ENCODE measurements around the gene COL10A1.
"Not testable (repeated sequence)": the region's sequence is repeated elsewhere in the genome, so short reads cannot be mapped to it uniquely, and the experiment has no call there.

COL10A1 gene

GRCh38 chr6:116118608-116119007 lies 7.3 kb downstream of the COL10A1 start:
- no peak for DNase-seq

DNA sequence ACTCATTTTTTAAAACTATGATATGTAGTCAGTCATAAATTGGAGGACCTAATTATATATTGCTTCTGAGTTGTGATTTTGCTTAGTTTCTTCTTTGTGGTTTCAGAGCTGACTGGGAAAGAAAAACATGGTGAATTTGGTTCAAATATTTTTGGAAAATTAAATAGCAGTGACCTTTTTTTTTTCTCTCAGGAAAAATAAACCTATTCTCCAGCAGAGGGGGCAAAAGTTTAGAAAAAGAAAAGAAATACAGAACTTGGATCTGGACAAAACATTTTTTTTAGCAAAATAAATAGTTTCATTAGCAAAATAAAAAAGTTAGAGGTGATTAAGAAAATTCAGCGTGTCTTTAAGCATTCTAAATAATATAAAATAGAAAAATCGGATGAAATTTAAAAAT lies 10.2 kb downstream of the COL10A1 start:
- no peak for DNase-seq

GRCh38 chr6:116113386-116113785 lies 12.5 kb downstream of the COL10A1 start:
- no peak for DNase-seq

- DNase-seq: no peak
Observed at GRCh38 chr6:116111552-116112528, 14.1 kb downstream of the COL10A1 start.

- DNase-seq: no peak
Observed at GRCh38 chr6:116108836-116109235, 17.1 kb downstream of the COL10A1 start.

- DNase-seq: no peak
Observed at GRCh38 chr6:116106146-116106545, 19.8 kb downstream of the COL10A1 start.

DNA sequence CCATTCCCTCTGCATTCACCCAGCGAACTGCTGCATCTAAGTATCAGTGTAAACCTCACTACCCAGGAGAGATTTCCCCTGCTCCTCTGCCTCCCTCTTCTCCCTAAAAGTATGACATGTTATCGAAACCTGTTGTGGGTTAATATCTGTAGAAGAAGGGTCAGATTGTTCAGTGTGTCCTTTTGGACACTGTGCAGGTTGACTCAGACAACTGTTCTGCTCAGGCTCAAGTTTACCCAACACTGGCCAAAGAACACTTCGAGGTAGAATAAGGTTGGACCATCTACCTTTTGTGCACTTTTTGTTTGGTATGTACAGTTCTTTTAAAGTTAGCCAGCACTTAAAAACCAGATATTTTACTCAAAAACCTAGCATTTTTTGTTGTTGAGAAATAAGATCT lies 20.7 kb downstream of the COL10A1 start:
- DNase-seq: no peak

DNA sequence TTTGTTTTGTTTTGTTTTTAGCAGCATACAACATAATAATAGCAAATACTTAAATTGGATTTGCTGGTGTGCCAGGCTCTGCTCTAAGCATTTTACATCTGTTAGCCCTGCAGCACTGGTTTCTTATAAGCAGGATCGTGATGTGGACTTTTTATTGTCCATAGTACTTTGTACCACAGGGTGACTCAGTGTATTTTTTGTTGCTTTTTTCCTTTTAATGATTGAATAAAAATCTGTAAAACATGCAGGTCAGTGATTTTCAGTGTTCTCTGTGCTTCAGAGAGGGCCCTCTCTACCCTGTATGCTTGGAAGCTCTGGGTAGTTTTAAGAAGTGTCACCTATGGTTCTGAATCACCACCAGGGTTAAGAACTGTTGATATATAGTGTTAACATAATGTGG lies 21.3 kb downstream of the COL10A1 start:
- DNase-seq: no peak

DNA sequence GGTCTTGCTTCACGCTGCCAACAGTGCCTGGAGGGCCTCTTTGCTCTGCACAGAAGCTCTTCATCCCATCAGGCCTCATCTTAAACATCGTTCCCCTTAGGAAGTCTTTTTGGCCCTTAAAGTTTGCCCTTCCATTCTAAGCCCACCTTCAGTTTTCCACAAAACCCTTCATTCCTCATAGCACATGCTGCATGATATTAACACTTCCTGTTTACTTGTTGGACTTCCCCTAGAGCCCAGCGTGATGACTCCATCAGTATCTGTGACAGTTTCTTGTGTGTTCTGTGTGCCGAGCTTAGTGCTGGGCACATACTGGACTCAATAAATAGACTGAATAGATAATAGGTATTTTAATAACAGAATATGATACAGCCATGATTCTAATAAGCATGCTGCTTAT lies 23.1 kb downstream of the COL10A1 start:
- no peak for DNase-seq

- no peak for DNase-seq
Observed at GRCh38 chr6:116101790-116102189, 24.1 kb downstream of the COL10A1 start.

GRCh38 chr6:116101302-116101718 lies 24.6 kb downstream of the COL10A1 start:
- no peak for DNase-seq

DNA sequence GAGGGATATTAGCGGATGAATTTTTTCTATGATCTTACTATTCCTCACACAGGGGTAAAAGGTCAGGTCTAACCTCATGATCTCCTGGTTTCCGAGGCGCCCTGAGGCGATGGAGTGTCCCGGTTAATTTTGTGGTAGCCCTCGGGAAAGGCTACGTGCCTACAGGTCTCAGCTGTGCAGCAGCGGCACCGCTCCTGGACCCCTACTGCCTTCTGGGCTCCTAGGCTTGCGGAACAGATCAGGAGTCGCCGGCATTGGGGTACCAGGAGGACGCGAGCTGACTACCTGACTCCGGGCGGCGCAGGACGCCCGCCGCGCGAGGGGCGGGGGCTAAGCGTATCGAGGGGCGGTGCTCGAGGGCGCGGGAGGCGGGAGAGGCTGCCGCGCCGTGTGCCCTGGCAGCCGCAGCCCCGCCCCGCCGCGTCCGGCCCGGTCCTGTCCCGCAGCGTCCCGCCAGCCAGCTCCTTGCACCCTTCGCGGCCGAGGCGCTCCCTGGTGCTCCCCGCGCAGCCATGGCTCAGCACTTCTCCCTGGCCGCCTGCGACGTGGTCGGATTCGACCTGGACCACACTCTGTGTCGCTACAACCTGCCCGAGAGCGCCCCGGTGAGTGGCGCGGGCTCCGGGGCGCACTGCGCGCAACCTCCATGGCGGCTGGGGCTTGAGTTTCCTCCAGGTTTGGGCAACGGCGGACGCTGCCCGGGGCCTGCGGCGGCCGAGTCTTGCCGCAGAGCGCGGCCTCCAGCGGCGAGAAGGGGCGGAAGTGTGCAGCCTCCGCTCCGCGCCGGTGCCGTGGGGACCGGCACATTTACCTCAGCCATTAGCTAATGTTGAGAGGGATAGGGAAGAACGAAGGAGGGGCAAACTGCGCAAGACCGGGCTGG lies 25.3 kb downstream of the COL10A1 start, which contains the start of gene NT5DC1:
NT5DC1 (plus strand) TSS at position 435 of the 883 bp plus-strand sequence; CDS start at position 513, 78 bp downstream.
- DNase-seq: peak; percentile 66

DNA sequence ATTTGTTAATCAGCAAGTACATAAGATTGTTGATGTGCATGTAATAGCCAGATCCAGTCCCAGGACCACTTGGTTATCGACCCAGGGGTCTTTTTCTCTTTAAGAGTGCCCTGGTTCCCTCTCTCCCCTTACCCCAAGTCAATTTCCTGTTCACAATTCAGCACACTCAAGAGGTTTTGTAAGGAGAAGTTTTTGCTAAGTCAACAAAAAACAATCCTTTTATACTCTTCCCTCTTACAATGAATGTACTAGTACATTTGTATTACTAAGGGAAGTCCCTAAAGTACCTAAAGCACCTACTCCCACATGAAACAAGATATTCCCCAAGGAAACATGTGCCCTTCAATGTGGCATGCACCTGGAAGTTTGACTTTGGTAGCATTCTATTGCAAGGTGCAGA lies 26.9 kb downstream of the COL10A1 start:
- no peak for DNase-seq

DNA sequence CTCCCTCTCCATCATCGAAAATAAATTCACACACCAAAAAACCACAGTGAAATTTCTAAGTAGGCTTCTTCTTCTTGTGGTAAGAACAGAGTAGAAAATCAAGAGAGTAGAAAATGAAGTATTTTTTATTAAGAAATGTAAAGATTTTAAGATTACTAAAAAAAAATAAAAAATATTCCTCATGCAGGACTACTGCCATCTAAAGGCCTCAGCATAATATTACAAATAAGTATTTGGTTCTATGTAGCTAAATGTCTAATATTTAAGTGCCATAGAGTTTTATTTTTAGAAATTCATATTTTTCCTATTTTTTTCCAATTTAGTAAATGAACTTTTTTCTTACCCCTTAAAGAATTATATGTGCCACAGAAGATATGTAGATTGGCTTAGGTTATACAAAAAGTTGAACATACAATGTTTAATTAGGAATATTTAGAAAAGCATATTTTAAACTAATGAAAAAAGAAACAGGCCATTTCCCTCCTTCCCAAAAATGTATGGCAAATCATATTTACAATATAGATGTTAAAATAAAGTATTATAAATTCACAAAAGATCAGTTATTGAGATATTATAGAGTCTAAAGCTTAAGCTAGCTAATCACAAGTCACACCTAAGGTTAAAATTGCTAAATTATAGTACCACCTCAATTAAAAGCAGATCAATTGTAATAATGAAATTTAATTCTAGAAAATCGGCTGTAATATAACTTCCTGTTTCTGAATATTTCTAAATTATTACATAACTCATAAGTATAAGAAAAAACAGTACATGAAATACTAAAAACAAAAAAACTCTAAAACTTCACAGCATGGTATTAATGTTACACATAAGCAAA lies 28.7 kb downstream of the COL10A1 start:
- no peak for DNase-seq

- DNase-seq: not testable (repeated sequence)
Observed at GRCh38 chr6:116096048-116096759, 29.7 kb downstream of the COL10A1 start.

- DNase-seq: no peak
Observed at GRCh38 chr6:116094041-116094440, 31.9 kb downstream of the COL10A1 start.

DNA sequence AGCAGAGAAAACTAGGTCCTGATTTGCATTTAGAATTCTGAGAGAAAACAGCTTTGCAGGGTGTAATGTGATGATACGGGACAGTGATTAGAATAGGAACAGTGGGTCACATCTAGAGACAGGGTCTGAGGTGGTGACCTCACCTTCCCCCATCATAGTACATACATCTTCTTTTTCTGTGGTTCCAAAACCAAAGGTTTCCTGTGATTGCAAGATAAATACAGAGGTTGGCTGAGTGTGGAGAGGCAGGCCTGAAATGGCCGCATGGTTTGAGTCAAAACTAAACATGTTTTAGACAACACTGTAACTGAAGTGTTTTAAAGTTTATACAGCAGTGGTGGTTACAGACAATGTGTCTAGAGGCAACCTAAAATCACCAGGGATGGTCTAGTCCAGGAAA lies 35.7 kb downstream of the COL10A1 start:
- DNase-seq: no peak

GRCh38 chr6:116088946-116089345 lies 37.0 kb downstream of the COL10A1 start:
- no peak for DNase-seq

DNA sequence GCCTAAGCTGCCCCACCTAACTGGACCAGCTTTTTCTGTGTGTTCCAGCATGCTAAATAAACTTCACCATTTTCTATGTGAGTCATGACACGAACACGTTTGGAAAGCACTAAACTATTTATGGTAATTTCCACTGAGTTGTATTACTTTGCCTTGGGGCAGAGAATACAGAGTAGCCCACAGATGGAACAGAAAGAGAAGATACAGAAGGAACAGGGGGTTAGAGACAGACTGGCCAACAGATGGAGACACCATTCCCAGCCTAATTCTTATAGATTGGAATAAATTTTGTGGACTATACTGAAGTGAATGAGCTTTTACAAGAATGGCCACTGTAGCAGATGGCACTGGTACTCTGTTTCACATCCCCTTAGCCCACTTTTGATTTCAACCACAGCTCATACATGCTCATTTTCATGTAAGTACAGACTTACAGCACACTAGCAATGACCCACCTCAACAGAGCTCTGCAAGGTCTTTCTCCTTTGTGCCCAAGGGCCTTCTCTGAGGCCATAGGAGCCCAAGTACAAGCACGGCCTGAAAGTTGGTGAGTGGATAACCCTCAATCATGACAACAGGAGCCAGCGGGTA lies 38.4 kb downstream of the COL10A1 start:
- DNase-seq: peak; percentile 64

DNA sequence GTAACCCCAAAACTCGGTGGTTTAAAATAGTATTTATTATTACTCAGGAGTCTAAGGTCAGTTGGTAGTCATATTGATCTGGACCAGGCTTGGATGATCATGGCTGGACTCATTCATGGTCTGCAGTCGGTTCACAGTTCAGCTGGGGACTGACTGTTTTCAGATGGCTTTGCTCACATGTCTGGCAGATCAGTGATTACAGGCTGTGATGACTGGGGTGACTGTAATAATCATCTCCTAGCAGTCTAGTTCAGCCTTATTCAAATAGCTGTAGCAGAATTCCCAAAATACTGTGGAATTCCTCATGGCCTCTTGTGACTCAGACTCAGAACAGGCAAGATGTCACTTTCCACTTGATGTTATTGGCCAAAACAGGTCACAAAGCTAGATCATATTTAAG lies 41.6 kb downstream of the COL10A1 start:
- DNase-seq: no peak

DNA sequence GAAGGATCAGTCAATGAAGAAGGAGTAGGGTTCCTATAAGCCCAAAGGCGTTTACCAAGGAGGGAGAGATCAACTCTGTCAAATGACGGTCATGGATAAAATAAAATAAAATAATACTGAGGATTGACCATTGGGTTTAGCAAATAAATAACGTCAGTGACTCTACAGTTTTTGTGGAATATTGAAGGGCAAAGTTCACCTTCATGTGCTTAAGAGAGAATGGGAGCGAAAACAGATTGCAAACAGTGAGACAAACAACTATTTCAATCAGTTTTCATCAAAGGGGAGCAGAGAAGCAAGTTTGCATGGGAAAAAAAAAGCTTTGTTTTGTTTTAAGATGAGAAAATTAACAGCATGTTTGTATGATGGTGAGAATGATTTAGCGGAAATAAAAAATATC lies 42.9 kb downstream of the COL10A1 start:
- DNase-seq: no peak

DNA sequence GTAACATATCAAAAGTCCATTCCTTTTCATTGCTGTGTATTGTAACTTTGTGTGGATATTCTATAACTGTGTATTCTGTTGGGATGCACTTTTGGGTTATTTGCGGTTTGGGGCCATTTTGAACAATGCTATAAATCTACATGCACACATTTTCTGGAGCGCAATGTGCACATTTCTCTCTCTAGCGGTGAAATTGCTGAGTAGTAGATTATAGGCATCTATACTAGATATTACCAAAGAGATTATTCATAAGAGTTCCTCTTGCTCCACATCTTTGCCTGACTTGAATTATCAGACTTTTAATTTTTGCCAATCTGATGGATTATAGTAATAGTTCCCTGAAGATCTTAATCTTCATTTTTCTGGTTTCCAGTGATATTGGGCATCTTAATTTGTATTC lies 47.0 kb downstream of the COL10A1 start:
- DNase-seq: no peak

All from amniotic stem cell (primary cell).